ENCODE measurements around the gene ZNF430. TPM values are rescaled to one million over a fixed set of nuclear protein-coding genes. Genes with fewer than 3 reads are reported as not detected.

The ZNF430 gene
- total and polyA plus RNA-seq, 9 of the 15 experiments (the other 6 are each of a cell fraction or from before 2014, with no cell fraction given): 4.7 to 15.4 (median 9.4) TPM

DNA sequence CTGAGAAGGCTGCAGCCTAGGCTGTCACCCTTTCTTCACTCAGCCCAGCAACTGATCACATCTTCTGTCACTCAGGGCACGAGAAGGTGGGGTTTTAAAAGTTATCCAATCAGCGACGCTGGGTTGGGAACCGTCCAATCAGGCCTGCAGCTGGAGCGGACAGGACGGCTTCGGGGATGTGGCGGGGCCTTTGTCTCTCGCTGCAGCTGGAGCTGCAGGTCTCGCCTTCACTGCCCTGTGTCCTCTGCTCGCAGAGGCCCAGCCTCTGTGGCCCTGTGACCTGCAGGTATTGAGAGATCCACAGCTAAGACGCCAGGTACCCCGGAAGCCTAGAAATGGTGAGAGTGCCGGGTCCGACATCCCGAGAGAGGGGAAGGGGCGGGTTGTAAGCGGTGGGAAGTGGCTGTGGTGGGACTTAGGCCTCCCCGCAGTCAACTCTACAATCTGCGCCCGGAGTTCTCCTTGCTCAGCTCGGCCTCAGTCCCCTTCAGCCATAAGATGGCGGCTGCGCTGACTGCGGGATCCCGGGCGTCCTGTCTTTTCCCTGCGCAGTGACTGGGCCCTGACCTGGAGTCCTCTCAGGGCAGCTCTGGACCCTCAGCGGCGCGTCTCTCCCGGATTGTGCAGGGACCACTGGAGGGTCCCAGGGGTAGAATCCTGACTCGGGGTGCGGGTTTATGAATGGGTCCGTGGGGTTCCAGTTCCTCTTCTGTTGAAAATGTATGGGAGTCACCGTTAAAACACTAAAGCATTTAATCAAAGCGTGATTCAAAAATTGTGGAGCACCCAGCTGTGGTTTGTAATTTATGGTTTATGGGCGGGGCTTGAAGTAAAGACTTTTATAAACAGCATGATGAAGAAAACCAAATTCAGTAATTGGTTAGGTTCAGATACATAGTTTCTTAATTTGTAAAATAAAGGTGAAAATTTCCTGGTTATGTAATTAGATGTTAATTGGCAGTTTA, 61.8 kb downstream of the ZNF430 start, which contains the start of gene ZNF714 (continued):
- TF ChIP-seq, protein P1, sequence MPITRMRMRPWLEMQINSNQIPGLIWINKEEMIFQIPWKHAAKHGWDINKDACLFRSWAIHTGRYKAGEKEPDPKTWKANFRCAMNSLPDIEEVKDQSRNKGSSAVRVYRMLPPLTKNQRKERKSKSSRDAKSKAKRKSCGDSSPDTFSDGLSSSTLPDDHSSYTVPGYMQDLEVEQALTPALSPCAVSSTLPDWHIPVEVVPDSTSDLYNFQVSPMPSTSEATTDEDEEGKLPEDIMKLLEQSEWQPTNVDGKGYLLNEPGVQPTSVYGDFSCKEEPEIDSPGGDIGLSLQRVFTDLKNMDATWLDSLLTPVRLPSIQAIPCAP (CRISPR knock-in tag; IDR thresholded peaks at IDR 0.05; ENCODE audit: borderline replicate concordance): no peak
- TF ChIP-seq ZNF507 (tag; conservative IDR thresholded peaks at IDR 0.05) (no peak), SIRT6 (IDR thresholded peaks at IDR 0.05; ENCODE audit: low read depth, low read length) (no peak), FOXJ3 (CRISPR knock-in tag; IDR thresholded peaks at IDR 0.05) (no peak), SUPT5H (IDR thresholded peaks at IDR 0.05) (peak; percentile 87), FOS (IDR thresholded peaks at IDR 0.05; ENCODE audit: extremely low read depth, insufficient read length) (peak; percentile 91), GATAD2B (IDR thresholded peaks at IDR 0.05; ENCODE audit: borderline replicate concordance) (no peak), KAT2B (IDR thresholded peaks at IDR 0.05; ENCODE audit: low read depth, low read length) (no peak), ARNT (IDR thresholded peaks at IDR 0.05) (no peak), L3MBTL2 (IDR thresholded peaks at IDR 0.05) (peak; percentile 42; the same call in 1 of the 2 replicates), ETV1 (tag; conservative IDR thresholded peaks at IDR 0.05; ENCODE audit: low read depth) (no peak), NELFE (IDR thresholded peaks at IDR 0.05; ENCODE audit: insufficient read depth, insufficient read length) (no peak), KAT8 (IDR thresholded peaks at IDR 0.05; ENCODE audit: low read depth) (peak; percentile 76; the same call in 1 of the 2 replicates), ZNF444 (CRISPR knock-in tag; IDR thresholded peaks at IDR 0.05) (no peak), KLF10 (CRISPR knock-in tag; IDR thresholded peaks at IDR 0.05) (no peak), TCF3 (CRISPR knock-in tag; IDR thresholded peaks at IDR 0.05) (0 out of 2 replicates have a peak, but pooled peaks have one; percentile 18), TRIM28 (IDR thresholded peaks at IDR 0.05) (no peak), CGGBP1 (CRISPR knock-in tag; IDR thresholded peaks at IDR 0.05) (no peak)
- TF ChIP-seq, protein P2, sequence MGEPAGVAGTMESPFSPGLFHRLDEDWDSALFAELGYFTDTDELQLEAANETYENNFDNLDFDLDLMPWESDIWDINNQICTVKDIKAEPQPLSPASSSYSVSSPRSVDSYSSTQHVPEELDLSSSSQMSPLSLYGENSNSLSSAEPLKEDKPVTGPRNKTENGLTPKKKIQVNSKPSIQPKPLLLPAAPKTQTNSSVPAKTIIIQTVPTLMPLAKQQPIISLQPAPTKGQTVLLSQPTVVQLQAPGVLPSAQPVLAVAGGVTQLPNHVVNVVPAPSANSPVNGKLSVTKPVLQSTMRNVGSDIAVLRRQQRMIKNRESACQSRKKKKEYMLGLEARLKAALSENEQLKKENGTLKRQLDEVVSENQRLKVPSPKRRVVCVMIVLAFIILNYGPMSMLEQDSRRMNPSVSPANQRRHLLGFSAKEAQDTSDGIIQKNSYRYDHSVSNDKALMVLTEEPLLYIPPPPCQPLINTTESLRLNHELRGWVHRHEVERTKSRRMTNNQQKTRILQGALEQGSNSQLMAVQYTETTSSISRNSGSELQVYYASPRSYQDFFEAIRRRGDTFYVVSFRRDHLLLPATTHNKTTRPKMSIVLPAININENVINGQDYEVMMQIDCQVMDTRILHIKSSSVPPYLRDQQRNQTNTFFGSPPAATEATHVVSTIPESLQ (CRISPR knock-in tag; IDR thresholded peaks at IDR 0.05): 0 out of 2 replicates have a peak, but pooled peaks have one; percentile 21
- TF ChIP-seq, protein P3, sequence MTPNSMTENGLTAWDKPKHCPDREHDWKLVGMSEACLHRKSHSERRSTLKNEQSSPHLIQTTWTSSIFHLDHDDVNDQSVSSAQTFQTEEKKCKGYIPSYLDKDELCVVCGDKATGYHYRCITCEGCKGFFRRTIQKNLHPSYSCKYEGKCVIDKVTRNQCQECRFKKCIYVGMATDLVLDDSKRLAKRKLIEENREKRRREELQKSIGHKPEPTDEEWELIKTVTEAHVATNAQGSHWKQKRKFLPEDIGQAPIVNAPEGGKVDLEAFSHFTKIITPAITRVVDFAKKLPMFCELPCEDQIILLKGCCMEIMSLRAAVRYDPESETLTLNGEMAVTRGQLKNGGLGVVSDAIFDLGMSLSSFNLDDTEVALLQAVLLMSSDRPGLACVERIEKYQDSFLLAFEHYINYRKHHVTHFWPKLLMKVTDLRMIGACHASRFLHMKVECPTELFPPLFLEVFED (CRISPR knock-in tag; conservative IDR thresholded peaks at IDR 0.05): no peak
- TF ChIP-seq, protein P4, sequence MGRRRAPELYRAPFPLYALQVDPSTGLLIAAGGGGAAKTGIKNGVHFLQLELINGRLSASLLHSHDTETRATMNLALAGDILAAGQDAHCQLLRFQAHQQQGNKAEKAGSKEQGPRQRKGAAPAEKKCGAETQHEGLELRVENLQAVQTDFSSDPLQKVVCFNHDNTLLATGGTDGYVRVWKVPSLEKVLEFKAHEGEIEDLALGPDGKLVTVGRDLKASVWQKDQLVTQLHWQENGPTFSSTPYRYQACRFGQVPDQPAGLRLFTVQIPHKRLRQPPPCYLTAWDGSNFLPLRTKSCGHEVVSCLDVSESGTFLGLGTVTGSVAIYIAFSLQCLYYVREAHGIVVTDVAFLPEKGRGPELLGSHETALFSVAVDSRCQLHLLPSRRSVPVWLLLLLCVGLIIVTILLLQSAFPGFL (CRISPR knock-in tag; IDR thresholded peaks at IDR 0.05): no peak
- TF ChIP-seq, protein P5, sequence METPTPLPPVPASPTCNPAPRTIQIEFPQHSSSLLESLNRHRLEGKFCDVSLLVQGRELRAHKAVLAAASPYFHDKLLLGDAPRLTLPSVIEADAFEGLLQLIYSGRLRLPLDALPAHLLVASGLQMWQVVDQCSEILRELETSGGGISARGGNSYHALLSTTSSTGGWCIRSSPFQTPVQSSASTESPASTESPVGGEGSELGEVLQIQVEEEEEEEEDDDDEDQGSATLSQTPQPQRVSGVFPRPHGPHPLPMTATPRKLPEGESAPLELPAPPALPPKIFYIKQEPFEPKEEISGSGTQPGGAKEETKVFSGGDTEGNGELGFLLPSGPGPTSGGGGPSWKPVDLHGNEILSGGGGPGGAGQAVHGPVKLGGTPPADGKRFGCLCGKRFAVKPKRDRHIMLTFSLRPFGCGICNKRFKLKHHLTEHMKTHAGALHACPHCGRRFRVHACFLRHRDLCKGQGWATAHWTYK (CRISPR knock-in tag; IDR thresholded peaks at IDR 0.05): no peak

Data from K562 (cell line).